HEK293T (cell line): ENCODE measurements around the gene VPS9D1.
"Not testable (repeated sequence)": the region's sequence is repeated elsewhere in the genome, so short reads cannot be mapped to it uniquely, and the experiment has no call there.

Experiments used
- CTCF ChIA-PET: fragments of 350-600 bp; formaldehyde crosslinking; extraction: SDS; loops from one replicate; lab custom pipeline; 2021; ENCODE audit warnings: antibody characterized with exemption, inconsistent platforms; lab: Yijun Ruan, JAX
- POLR2A ChIA-PET: fragments of 350-600 bp; formaldehyde crosslinking; extraction: SDS; loops from one replicate; lab custom pipeline; 2020; ENCODE audit warnings: antibody characterized with exemption, inconsistent platforms; lab: Yijun Ruan, JAX
- DNase-seq: peaks from one replicate; pipeline ENCODE4 v3.0.0; 2012; ENCODE audit warnings: mixed read lengths; ENCODE audit errors: extremely low spot score
- ARNT ChIP-seq: fragments of 450-650 bp; IDR thresholded peaks from 2 replicates; pipeline ENCODE4 v1.6.1; 2017; ENCODE audit warnings: mild to moderate bottlenecking
- BHLHE40 ChIP-seq: fragments of 450-650 bp; IDR thresholded peaks from 2 replicates; pipeline ENCODE4 v1.6.1; 2016; ENCODE audit warnings: mild to moderate bottlenecking, moderate library complexity, borderline replicate concordance
- CTBP1 ChIP-seq: fragments of 450-650 bp; IDR thresholded peaks from 2 replicates; pipeline ENCODE4 v1.6.1; 2016; ENCODE audit warnings: borderline replicate concordance
- ELF4 ChIP-seq: fragments of 450-650 bp; IDR thresholded peaks from 2 replicates; pipeline ENCODE4 v1.6.1; 2017; ENCODE audit warnings: antibody characterized with exemption
- FOXA1 ChIP-seq: fragments of 450-650 bp; IDR thresholded peaks from 2 replicates; pipeline ENCODE4 v1.6.1; 2016; ENCODE audit warnings: mild to moderate bottlenecking
- FOXK2 ChIP-seq: fragments of 450-650 bp; IDR thresholded peaks from 2 replicates; pipeline ENCODE4 v1.6.1; 2016; ENCODE audit warnings: mild to moderate bottlenecking
- FOXM1 ChIP-seq: fragments of 450-650 bp; IDR thresholded peaks from 2 replicates; pipeline ENCODE4 v1.6.1; 2017; ENCODE audit warnings: mild to moderate bottlenecking, borderline replicate concordance
- HDGF ChIP-seq: fragments of 450-650 bp; IDR thresholded peaks from 2 replicates; pipeline ENCODE4 v1.6.1; 2017; ENCODE audit warnings: antibody characterized with exemption, borderline replicate concordance
- L3MBTL2 ChIP-seq: fragments of 450-650 bp; conservative IDR thresholded peaks from 2 replicates; pipeline ENCODE4 v1.6.1; 2016; ENCODE audit warnings: mild to moderate bottlenecking
- LEF1 ChIP-seq: fragments of 450-650 bp; IDR thresholded peaks from 2 replicates; pipeline ENCODE4 v1.6.1; 2017; ENCODE audit warnings: mild to moderate bottlenecking, borderline replicate concordance
- NFRKB ChIP-seq: fragments of 450-650 bp; IDR thresholded peaks from 2 replicates; pipeline ENCODE4 v1.6.1; 2016; ENCODE audit warnings: mild to moderate bottlenecking, moderate library complexity
- PKNOX1 ChIP-seq: fragments of 450-650 bp; IDR thresholded peaks from 2 replicates; pipeline ENCODE4 v1.6.1; 2016
- SP1 ChIP-seq: fragments of 450-650 bp; IDR thresholded peaks from 2 replicates; pipeline ENCODE4 v1.6.1; 2017
- SUZ12 ChIP-seq: fragments of 450-650 bp; IDR thresholded peaks from 2 replicates; pipeline ENCODE4 v1.6.1; 2016; ENCODE audit warnings: mild to moderate bottlenecking
- TARDBP ChIP-seq: fragments of 450-650 bp; IDR thresholded peaks from 2 replicates; pipeline ENCODE4 v1.6.1; 2016
- ZNF384 ChIP-seq: fragments of 450-650 bp; IDR thresholded peaks from 2 replicates; pipeline ENCODE4 v1.6.1; 2016

The VPS9D1 gene

GRCh38 chr16:89693289-89693731, 27.4 kb downstream of the VPS9D1 start:
- ChIA-PET POLR2A (interaction anchor here (0.8 to 2.0 kb wide), 2 partner anchors 14 to 27 kb away, joined by 4 to 5 read pairs; partner anchors contain the start of gene VPS9D1), CTCF (no interaction called here)
- no peak for TF ChIP-seq PKNOX1
- no peak for TF ChIP-seq L3MBTL2
- TF ChIP-seq NFRKB: no peak
- TF ChIP-seq TARDBP: no peak
- no peak for TF ChIP-seq ELF4
- TF ChIP-seq ARNT: no peak
- no peak for TF ChIP-seq SUZ12
- no peak for TF ChIP-seq FOXA1
- TF ChIP-seq LEF1: no peak
- no peak for TF ChIP-seq FOXK2
- no peak for TF ChIP-seq BHLHE40
- TF ChIP-seq CTBP1: no peak
- no peak for TF ChIP-seq HDGF
- TF ChIP-seq SP1: no peak
- TF ChIP-seq FOXM1: no peak
- no peak for TF ChIP-seq ZNF384
- no peak for DNase-seq

GRCh38 chr16:89691986-89692569, 28.6 kb downstream of the VPS9D1 start:
- TF ChIP-seq ZNF384: no peak
- no peak for TF ChIP-seq PKNOX1
- TF ChIP-seq HDGF: no peak
- TF ChIP-seq SP1: no peak
- TF ChIP-seq FOXA1: no peak
- TF ChIP-seq FOXM1: no peak
- TF ChIP-seq CTBP1: no peak
- TF ChIP-seq ELF4: no peak
- no peak for TF ChIP-seq FOXK2
- POLR2A ChIA-PET: no interaction called here
- DNase-seq: no peak
- CTCF ChIA-PET: no interaction called here

DNA sequence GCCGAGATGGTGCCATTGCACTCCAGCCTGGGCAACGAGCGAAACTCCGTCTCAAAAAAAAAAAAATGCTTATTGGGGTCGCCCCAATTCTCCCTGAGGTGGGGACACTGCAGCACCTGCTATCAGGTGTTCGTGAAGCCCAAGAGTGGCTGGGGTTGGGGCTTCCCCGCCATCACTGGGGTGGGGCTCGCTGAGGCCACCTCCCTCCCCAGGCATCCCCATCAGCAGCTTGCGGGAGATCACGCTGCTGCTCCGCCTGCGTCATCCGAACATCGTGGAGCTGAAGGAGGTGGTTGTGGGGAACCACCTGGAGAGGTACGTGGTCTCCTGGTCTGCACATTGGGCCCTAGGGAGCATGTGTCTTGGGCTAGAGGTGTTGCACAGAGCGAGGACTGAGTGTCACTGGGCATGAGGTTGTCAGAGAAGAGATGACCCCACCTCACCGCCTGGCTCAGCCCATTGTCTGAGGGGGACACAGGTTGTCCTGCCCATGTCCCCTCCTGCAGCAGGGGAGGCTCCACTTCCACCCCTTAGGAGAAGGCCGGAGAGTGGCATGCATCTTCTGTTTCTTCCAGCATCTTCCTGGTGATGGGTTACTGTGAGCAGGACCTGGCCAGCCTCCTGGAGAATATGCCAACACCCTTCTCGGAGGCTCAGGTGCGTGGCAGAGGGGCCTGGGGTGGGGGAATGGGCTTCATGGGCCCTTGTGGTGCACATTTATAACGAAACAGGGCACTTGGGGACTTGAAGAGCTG, 29.3 kb downstream of the VPS9D1 start:
- no peak for TF ChIP-seq FOXM1
- TF ChIP-seq HDGF: no peak
- TF ChIP-seq ELF4: no peak
- no peak for TF ChIP-seq SUZ12
- TF ChIP-seq L3MBTL2: no peak
- TF ChIP-seq PKNOX1: no peak
- no peak for TF ChIP-seq FOXA1
- no peak for TF ChIP-seq ZNF384
- TF ChIP-seq SP1: no peak
- TF ChIP-seq BHLHE40: no peak
- no peak for TF ChIP-seq FOXK2
- no peak for TF ChIP-seq CTBP1
- no peak for TF ChIP-seq LEF1
- TF ChIP-seq NFRKB: no peak
- no peak for DNase-seq
- ChIA-PET CTCF (no interaction called here), POLR2A (no interaction called here)

GRCh38 chr16:89690392-89690901, 30.3 kb downstream of the VPS9D1 start:
- no peak for DNase-seq
- POLR2A ChIA-PET: no interaction called here
- CTCF ChIA-PET: no interaction called here
- no peak for TF ChIP-seq FOXK2
- no peak for TF ChIP-seq SP1

GRCh38 chr16:89689621-89690020, 31.1 kb downstream of the VPS9D1 start:
- CTCF ChIA-PET, POLR2A ChIA-PET, DNase-seq: not testable (repeated sequence)

GRCh38 chr16:89689142-89689541, 31.6 kb downstream of the VPS9D1 start:
- DNase-seq: no peak
- ChIA-PET CTCF (no interaction called here), POLR2A (no interaction called here)
- TF ChIP-seq ZNF384 (no peak), ELF4 (no peak), L3MBTL2 (no peak), TARDBP (no peak), NFRKB (no peak), BHLHE40 (no peak), CTBP1 (no peak), ARNT (no peak), LEF1 (no peak), FOXM1 (no peak), FOXK2 (no peak), HDGF (no peak), SP1 (no peak), PKNOX1 (no peak), SUZ12 (no peak), FOXA1 (no peak)
